MM.1S (cell line): ENCODE results near the gene TMED8.
A peak's percentile ranks its signal among the peaks of the same experiment; 100 is the strongest.

Experiments used
- DNase-seq: peaks from one replicate; pipeline ENCODE4 v3.0.0-alpha.2; 2015
- H2AFZ ChIP-seq: fragments of 300-600 bp; sonication (generic); 2 replicates; pipeline ENCODE4 v1.6.0; 2016; ENCODE audit warnings: antibody characterized with exemption, low read length
- H3F3A ChIP-seq: fragments of 300-600 bp; sonication (generic); 2 replicates; pipeline ENCODE4 v1.6.1; 2016; ENCODE audit warnings: mild to moderate bottlenecking, antibody characterized with exemption, low read length, moderate library complexity, mixed read lengths; ENCODE audit not compliant: insufficient read depth
- H3K27ac ChIP-seq: fragments of 300-600 bp; sonication (generic); 2 replicates; pipeline ENCODE4 v1.5.1; 2016; ENCODE audit warnings: mild to moderate bottlenecking, low read length
- H3K27me3 ChIP-seq: fragments of 300-600 bp; sonication (generic); replicated peaks from 2 replicates; pipeline ENCODE4 v1.6.0; 2016; ENCODE audit warnings: low read length; ENCODE audit not compliant: insufficient read depth
- H3K36me3 ChIP-seq: fragments of 300-600 bp; sonication (generic); replicated peaks from 2 replicates; pipeline ENCODE4 v1.6.1; 2016; ENCODE audit warnings: mild to moderate bottlenecking, low read length, mixed read lengths; ENCODE audit not compliant: insufficient read depth
- H3K4me1 ChIP-seq: fragments of 300-600 bp; sonication (generic); 2 replicates; pipeline ENCODE4 v1.6.1; 2016; ENCODE audit warnings: low read length, mixed read lengths
- H3K4me2 ChIP-seq: fragments of 300-600 bp; sonication (generic); 2 replicates; pipeline ENCODE4 v1.6.0; 2016; ENCODE audit warnings: low read depth, low read length
- H3K4me3 ChIP-seq: fragments of 300-600 bp; sonication (generic); 2 replicates; pipeline ENCODE4 v1.5.1; 2016; ENCODE audit warnings: low read length, mixed read lengths
- H3K79me2 ChIP-seq: fragments of 300-600 bp; sonication (generic); 2 replicates; pipeline ENCODE4 v1.6.1; 2016; ENCODE audit warnings: mixed run types, low read length, mixed read lengths
- H3K9ac ChIP-seq: fragments of 300-600 bp; sonication (generic); 2 replicates; pipeline ENCODE4 v1.6.1; 2016; ENCODE audit warnings: low read length, mixed read lengths
- H3K9me2 ChIP-seq: fragments of 300-600 bp; sonication (generic); replicated peaks from 2 replicates; pipeline ENCODE4 v1.6.1; 2016; ENCODE audit warnings: mild to moderate bottlenecking, low read length, mixed read lengths; ENCODE audit not compliant: insufficient read depth
- H3K9me3 ChIP-seq: fragments of 300-600 bp; sonication (generic); replicated peaks from 2 replicates; pipeline ENCODE4 v1.6.1; 2016; ENCODE audit warnings: mild to moderate bottlenecking, low read length, mixed read lengths; ENCODE audit not compliant: insufficient read depth
- H4K20me1 ChIP-seq: fragments of 300-600 bp; sonication (generic); 2 replicates; pipeline ENCODE4 v1.6.1; 2016; ENCODE audit warnings: mild to moderate bottlenecking, low read length, moderate library complexity, mixed read lengths; ENCODE audit not compliant: insufficient read depth
- CTCF ChIP-seq: fragments of 300-600 bp; sonication (generic); IDR thresholded peaks from 2 replicates; pipeline ENCODE4 v1.5.1; 2016; ENCODE audit warnings: antibody characterized with exemption, low read length, mixed read lengths
- EZH2 ChIP-seq: fragments of 300-600 bp; sonication (generic); optimal IDR thresholded peaks from 2 replicates; pipeline ENCODE3; 2017; ENCODE audit warnings: low read depth, mild to moderate bottlenecking, antibody characterized with exemption, low read length, mixed read lengths
- EZH2phosphoT487 ChIP-seq: fragments of 300-600 bp; sonication (generic); IDR thresholded peaks from 2 replicates; pipeline ENCODE4 v1.6.1; 2018; ENCODE audit warnings: antibody characterized with exemption, low read length

Gene TMED8

DNA sequence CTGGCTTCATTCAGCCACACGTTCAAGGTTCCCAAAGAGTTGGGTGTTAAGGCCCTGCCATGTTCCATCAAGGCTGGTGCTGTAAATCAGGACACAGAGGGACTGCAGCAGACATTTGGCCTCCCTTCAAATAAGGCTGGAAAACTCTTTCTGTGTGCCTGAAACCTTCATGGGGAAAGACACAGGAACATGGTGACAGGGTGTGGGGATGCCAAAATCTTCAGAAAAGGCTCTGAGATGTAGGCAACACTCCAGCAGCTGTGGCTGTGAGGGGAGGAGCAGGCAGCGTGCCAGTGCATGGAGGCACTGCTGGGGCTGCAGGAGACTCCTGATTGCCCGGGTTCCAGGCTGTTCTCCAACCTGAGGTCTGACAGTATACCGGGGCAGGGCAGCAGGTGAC, 71.2 kb downstream of the TMED8 start:
- Histone ChIP-seq H3K4me1 (no peaks in the 10 kb centered on the region), H4K20me1 (no peaks in the 10 kb centered on the region), H3K79me2 (no peaks in the 10 kb centered on the region), H3K4me3 (no peak overlapping the region), H3K9ac (no peak overlapping the region), H3K9me2 (no peaks in the 10 kb centered on the region), H3K36me3 (no peaks in the 10 kb centered on the region), H3K9me3 (no peaks in the 10 kb centered on the region), H3K27ac (no peak overlapping the region), H3K27me3 (no peaks in the 10 kb centered on the region), H3K4me2 (no peak overlapping the region), H3F3A (no peaks in the 10 kb centered on the region), H2AFZ (no peak overlapping the region)
- DNase-seq, result no peak
- TF ChIP-seq EZH2 (no peak), EZH2phosphoT487 (no peak), CTCF (no peak)

DNA sequence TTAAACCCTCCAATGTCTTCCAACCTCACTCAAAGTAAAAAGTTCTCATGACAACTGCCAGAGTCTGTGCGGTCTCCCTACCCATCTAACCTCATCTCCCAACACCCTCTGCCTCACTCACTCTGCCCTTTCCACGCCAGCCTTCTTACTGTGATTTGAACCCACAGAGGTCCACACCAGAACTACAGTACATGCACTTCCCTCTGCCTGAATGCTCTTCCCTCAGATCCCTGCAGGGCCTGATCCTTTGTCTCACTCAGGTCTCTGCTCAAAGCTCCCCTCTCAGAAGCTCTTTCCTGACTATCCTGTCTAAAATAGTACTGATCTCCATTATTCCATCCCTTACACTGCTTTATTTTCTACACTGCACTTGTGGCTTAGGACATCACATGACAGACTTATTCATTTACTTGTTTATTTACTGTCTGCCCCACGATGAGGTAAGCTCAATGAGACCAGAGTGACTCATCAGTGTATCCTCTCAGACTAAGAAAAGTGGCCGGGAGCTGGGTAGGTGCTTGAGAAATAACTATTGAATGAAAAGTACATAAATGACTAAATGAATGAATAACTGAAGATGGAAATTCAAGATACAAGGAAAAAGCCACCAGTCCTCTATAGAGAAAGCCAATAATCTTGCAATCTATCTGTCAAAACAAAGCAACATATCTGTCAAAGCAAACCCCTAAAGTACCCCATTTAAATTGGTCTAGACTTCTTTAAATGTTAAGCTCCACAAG, 73.3 kb downstream of the TMED8 start:
- no peaks in the 10 kb centered on the region for H3K36me3 ChIP-seq
- H2AFZ ChIP-seq, result no peak overlapping the region
- no peaks in the 10 kb centered on the region for H3K79me2 ChIP-seq
- H3F3A ChIP-seq, result no peaks in the 10 kb centered on the region
- H3K4me2 ChIP-seq, result no peak overlapping the region
- no peak overlapping the region for H3K4me3 ChIP-seq
- no peak overlapping the region for H3K27ac ChIP-seq
- H3K9me3 ChIP-seq, result no peaks in the 10 kb centered on the region
- TF ChIP-seq EZH2 (no peak), CTCF (no peak), EZH2phosphoT487 (no peak)
- no peaks in the 10 kb centered on the region for H4K20me1 ChIP-seq
- H3K27me3 ChIP-seq, result no peaks in the 10 kb centered on the region
- H3K9me2 ChIP-seq, result no peaks in the 10 kb centered on the region
- no peaks in the 10 kb centered on the region for H3K4me1 ChIP-seq
- no peak for DNase-seq
- no peak overlapping the region for H3K9ac ChIP-seq

DNA sequence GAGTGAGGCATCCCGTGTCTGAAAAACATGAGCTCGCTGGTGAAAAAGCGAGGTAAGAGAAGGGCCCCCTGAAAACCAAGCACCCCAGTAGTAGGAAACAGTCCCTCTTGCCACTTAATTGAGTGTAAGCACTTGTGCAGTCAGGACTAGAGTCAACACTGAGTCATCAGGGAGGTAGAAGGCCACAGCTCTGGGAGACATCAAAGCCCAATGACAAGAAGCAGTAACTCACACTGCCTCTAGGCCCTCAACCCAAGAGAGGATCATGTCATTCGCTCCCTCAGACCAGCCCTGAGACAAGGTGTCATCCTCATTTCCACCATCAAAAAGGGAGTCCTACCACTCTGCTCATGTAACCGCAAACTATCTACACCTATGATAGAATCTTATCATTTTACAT, 74.0 kb downstream of the TMED8 start:
- H3K9me2 ChIP-seq, result no peaks in the 10 kb centered on the region
- H3K4me3 ChIP-seq, result no peak overlapping the region
- H3K27me3 ChIP-seq, result no peaks in the 10 kb centered on the region
- no peak overlapping the region for H3K9ac ChIP-seq
- no peaks in the 10 kb centered on the region for H3K79me2 ChIP-seq
- no peaks in the 10 kb centered on the region for H4K20me1 ChIP-seq
- H3K9me3 ChIP-seq, result no peaks in the 10 kb centered on the region
- no peaks in the 10 kb centered on the region for H3K36me3 ChIP-seq
- TF ChIP-seq EZH2phosphoT487 (no peak), EZH2 (no peak)
- no peaks in the 10 kb centered on the region for H3F3A ChIP-seq
- no peak overlapping the region for H3K4me2 ChIP-seq
- no peaks in the 10 kb centered on the region for H3K4me1 ChIP-seq
- no peak overlapping the region for H3K27ac ChIP-seq
- no peak for DNase-seq
- H2AFZ ChIP-seq, result no peak overlapping the region

DNA sequence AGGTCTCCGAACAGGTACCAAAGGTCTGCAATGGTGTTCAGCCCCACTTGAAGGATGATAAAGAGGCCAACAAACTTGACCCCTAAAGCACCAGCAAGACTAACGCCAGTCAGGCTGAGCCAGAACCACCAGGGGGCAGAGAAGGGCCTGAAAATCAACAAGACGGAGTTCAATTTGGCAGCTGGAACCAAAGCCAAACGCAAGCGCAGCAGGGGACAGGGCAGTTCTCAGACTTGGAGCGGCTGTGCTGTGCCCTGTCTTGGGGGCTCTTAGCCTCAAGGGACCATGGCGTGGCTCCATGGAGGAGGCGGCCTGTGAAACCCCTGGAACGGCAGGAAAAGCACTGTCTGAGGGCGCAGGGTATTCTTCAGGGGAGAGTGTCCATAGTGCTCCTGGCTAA, 75.8 kb downstream of the TMED8 start:
- no peak for DNase-seq
- no peaks in the 10 kb centered on the region for H3K27me3 ChIP-seq
- TF ChIP-seq CTCF, result peak; percentile 33
- no peak for TF ChIP-seq EZH2
- TF ChIP-seq EZH2phosphoT487, result no peak
- no peak overlapping the region for H3K4me2 ChIP-seq
- no peaks in the 10 kb centered on the region for H3K79me2 ChIP-seq
- no peak overlapping the region for H3K27ac ChIP-seq
- no peaks in the 10 kb centered on the region for H3K36me3 ChIP-seq
- H3K9ac ChIP-seq, result no peak overlapping the region
- H3K9me3 ChIP-seq, result no peaks in the 10 kb centered on the region
- no peaks in the 10 kb centered on the region for H3F3A ChIP-seq
- H3K9me2 ChIP-seq, result no peaks in the 10 kb centered on the region
- H2AFZ ChIP-seq, result no peak overlapping the region
- H3K4me1 ChIP-seq, result no peaks in the 10 kb centered on the region
- H4K20me1 ChIP-seq, result no peaks in the 10 kb centered on the region
- H3K4me3 ChIP-seq, result no peak overlapping the region
